PC-3 (cell line): ENCODE results near the gene UFSP1. TPM values are rescaled to one million over a fixed set of nuclear protein-coding genes. Genes with fewer than 3 reads are reported as not detected.

Experiments used
- ATAC-seq: fragments of 200-7000 bp; cut with Tn5 transposase; 2 replicates; pipeline ENCODE4 v1.9.1; 2020; ENCODE audit warnings: mild to moderate bottlenecking, moderate library complexity
- BruUV-seq: library from RNA; stranded (reverse); fragments of 400-500 nt; replicated peaks from 2 replicates; lab custom pipeline; 2021; lab: Mats Ljungman, UMichigan
- CTCF ChIA-PET: fragments of 300-600 bp; sonication (Branson Sonifier 250); formaldehyde crosslinking; loops from one replicate; lab custom pipeline; 2022; ENCODE audit warnings: antibody characterized with exemption; lab: Charles Lee
- POLR2A ChIA-PET: fragments of 300-600 bp; sonication (Branson Sonifier 250); formaldehyde crosslinking; loops from one replicate; lab custom pipeline; 2022; ENCODE audit warnings: antibody characterized with exemption; ENCODE audit not compliant: unreplicated experiment; lab: Charles Lee
- DNase-seq: peaks from one replicate; pipeline ENCODE4 v3.0.0-alpha.2; 2015
- H2AFZ ChIP-seq: fragments of 300-600 bp; sonication (generic); 2 replicates; pipeline ENCODE4 v1.6.0; 2016; ENCODE audit warnings: antibody characterized with exemption, low read length
- H3F3A ChIP-seq: fragments of 300-600 bp; sonication (generic); one replicate; pipeline ENCODE4 v1.6.0; 2017; ENCODE audit warnings: antibody characterized with exemption, low read length, control low read depth, mild to moderate bottlenecking; ENCODE audit not compliant: unreplicated experiment
- H3K27ac ChIP-seq: fragments of 300-600 bp; sonication (generic); 2 replicates; pipeline ENCODE4 v1.5.1; 2016; ENCODE audit warnings: mild to moderate bottlenecking, low read length
- H3K27me3 ChIP-seq: fragments of 300-600 bp; sonication (generic); 2 replicates; pipeline ENCODE4 v1.6.1; 2016; ENCODE audit warnings: low read length, mixed read lengths
- H3K36me3 ChIP-seq: fragments of 300-600 bp; sonication (generic); 2 replicates; pipeline ENCODE4 v1.6.1; 2016; ENCODE audit warnings: low read depth, mixed run types, low read length, mixed read lengths
- H3K4me1 ChIP-seq: fragments of 300-600 bp; sonication (generic); 2 replicates; pipeline ENCODE4 v1.5.1; 2016; ENCODE audit warnings: low read length; ENCODE audit not compliant: insufficient read depth
- H3K4me2 ChIP-seq: fragments of 300-600 bp; sonication (generic); 2 replicates; pipeline ENCODE4 v1.6.0; 2016; ENCODE audit warnings: low read length
- H3K4me3 ChIP-seq: fragments of 300-600 bp; sonication (generic); 2 replicates; pipeline ENCODE4 v1.5.1; 2016; ENCODE audit warnings: mild to moderate bottlenecking, low read length, mixed read lengths
- H3K79me2 ChIP-seq: fragments of 300-600 bp; sonication (generic); 2 replicates; pipeline ENCODE4 v1.6.1; 2017; ENCODE audit warnings: low read length, mixed read lengths
- H3K9ac ChIP-seq: fragments of 300-600 bp; sonication (generic); 2 replicates; pipeline ENCODE4 v1.6.0; 2016; ENCODE audit warnings: mild to moderate bottlenecking, low read length
- H3K9me2 ChIP-seq: fragments of 300-600 bp; sonication (generic); replicated peaks from 2 replicates; pipeline ENCODE4 v1.6.1; 2016; ENCODE audit warnings: mixed run types, low read length, mixed read lengths
- H3K9me3 ChIP-seq: fragments of 300-600 bp; sonication (generic); 2 replicates; pipeline ENCODE4 v1.6.1; 2016; ENCODE audit warnings: low read length, mixed read lengths
- H4K20me1 ChIP-seq: fragments of 300-600 bp; sonication (generic); 2 replicates; pipeline ENCODE4 v1.6.1; 2016; ENCODE audit warnings: low read length, mixed read lengths
- CTCF ChIP-seq: fragments of 300-600 bp; sonication (generic); conservative IDR thresholded peaks from 2 replicates; pipeline ENCODE4 v1.5.1; 2017; ENCODE audit warnings: antibody characterized with exemption, low read depth, mild to moderate bottlenecking, low read length
- EZH2 ChIP-seq: fragments of 300-600 bp; sonication (generic); IDR thresholded peaks from one replicate; pipeline ENCODE4 v1.6.1; 2017; ENCODE audit warnings: antibody characterized with exemption, mild to moderate bottlenecking, low read length; ENCODE audit not compliant: unreplicated experiment
- EZH2phosphoT487 ChIP-seq: fragments of 300-600 bp; sonication (generic); IDR thresholded peaks from 2 replicates; pipeline ENCODE4 v1.6.1; 2018; ENCODE audit warnings: mild to moderate bottlenecking, antibody characterized with exemption, low read length, borderline replicate concordance
- intact Hi-C: fragments of 100-400 bp; cut with micrococcal nuclease; formaldehyde crosslinking; loops from 2 replicates; pipeline ENCODE4 v1.9.0; 2023
- total RNA-seq: library from RNA; depleted of rRNA; stranded (reverse); fragments of >200 nt; gene quantifications from 2 replicates; pipeline ENCODE4 v1.2.3, GENCODE V29; 2014

The UFSP1 gene
- total RNA-seq, 1 experiment from 2014 or later, result 10.5 TPM

GRCh38 chr7:100860702-100861615, 28.6 kb downstream of the UFSP1 start:
- peaks cover 15% of the 10 kb centered on the region for H3K36me3 ChIP-seq
- ChIA-PET CTCF (no interaction called here), POLR2A (no interaction called here)
- H3K9ac ChIP-seq, result no peak overlapping the region
- no TSS peak for BruUV-seq
- H3K4me3 ChIP-seq, result no peak overlapping the region
- H3F3A ChIP-seq, result no peaks in the 10 kb centered on the region
- peaks cover 15% of the 10 kb centered on the region for H3K4me1 ChIP-seq
- no peaks in the 10 kb centered on the region for H3K27me3 ChIP-seq
- ATAC-seq (no peak), DNase-seq (no peak)
- H3K9me2 ChIP-seq, result no peaks in the 10 kb centered on the region
- H3K9me3 ChIP-seq, result no peaks in the 10 kb centered on the region
- no peak overlapping the region for H3K27ac ChIP-seq
- TF ChIP-seq EZH2phosphoT487 (no peak), CTCF (no peak), EZH2 (no peak)
- H2AFZ ChIP-seq, result no peak overlapping the region
- H4K20me1 ChIP-seq, result no peaks in the 10 kb centered on the region
- intact Hi-C loops, result no loop called here
- no peak overlapping the region for H3K4me2 ChIP-seq
- no peaks in the 10 kb centered on the region for H3K79me2 ChIP-seq

- no peaks in the 10 kb centered on the region for H3K9me2 ChIP-seq
- intact Hi-C loops, result loop anchor here (10.0 kb wide), 1 partner anchor 395 kb away; the partner anchor contains the start of gene SPACDR
- BruUV-seq, result no TSS peak
- H3K4me1 ChIP-seq, result peaks cover 6% of the 10 kb centered on the region
- H3K36me3 ChIP-seq, result peaks cover 15% of the 10 kb centered on the region
- H4K20me1 ChIP-seq, result no peaks in the 10 kb centered on the region
- H2AFZ ChIP-seq, result no peak overlapping the region
- no peak overlapping the region for H3K4me3 ChIP-seq
- no peak overlapping the region for H3K9ac ChIP-seq
- DNase-seq, result no peak
- POLR2A ChIA-PET, result no interaction called here
- 0 out of 2 replicates have a peak, but pooled peaks cover 9% of the 10 kb centered on the region for H3K79me2 ChIP-seq
- H3K27me3 ChIP-seq, result no peaks in the 10 kb centered on the region
- H3K4me2 ChIP-seq, result no peak overlapping the region
- no peak for ATAC-seq
- H3K27ac ChIP-seq, result no peak overlapping the region
- H3K9me3 ChIP-seq, result no peaks in the 10 kb centered on the region
- CTCF ChIA-PET, result no interaction called here
- TF ChIP-seq CTCF, result no peak
- TF ChIP-seq EZH2, result no peak
- TF ChIP-seq EZH2phosphoT487, result no peak
- H3F3A ChIP-seq, result no peaks in the 10 kb centered on the region
Observed at GRCh38 chr7:100859856-100860255, 29.7 kb downstream of the UFSP1 start.
